ENCODE measurements around the gene NECTIN4.

Gene NECTIN4

GRCh38 chr1:161089938-161090337 is 580 bp upstream of the NECTIN4 start:
- Histone ChIP-seq H3K4me3 (ENCODE audit: low read depth, low read length) (no peak overlapping the region), H3K36me3 (ENCODE audit: control insufficient read depth, insufficient read depth, low read length) (no peaks in the 10 kb centered on the region), H3K4me1 (ENCODE audit: control insufficient read depth, insufficient read depth, low read length) (peaks cover 6% of the 10 kb centered on the region), H3K27me3 (ENCODE audit: control insufficient read depth, insufficient read depth, low read length) (no peaks in the 10 kb centered on the region), H3K9me3 (ENCODE audit: control insufficient read depth, insufficient read depth, low read length) (no peaks in the 10 kb centered on the region), H3K9ac (ENCODE audit: low read depth, low read length) (no peak overlapping the region)

DNA sequence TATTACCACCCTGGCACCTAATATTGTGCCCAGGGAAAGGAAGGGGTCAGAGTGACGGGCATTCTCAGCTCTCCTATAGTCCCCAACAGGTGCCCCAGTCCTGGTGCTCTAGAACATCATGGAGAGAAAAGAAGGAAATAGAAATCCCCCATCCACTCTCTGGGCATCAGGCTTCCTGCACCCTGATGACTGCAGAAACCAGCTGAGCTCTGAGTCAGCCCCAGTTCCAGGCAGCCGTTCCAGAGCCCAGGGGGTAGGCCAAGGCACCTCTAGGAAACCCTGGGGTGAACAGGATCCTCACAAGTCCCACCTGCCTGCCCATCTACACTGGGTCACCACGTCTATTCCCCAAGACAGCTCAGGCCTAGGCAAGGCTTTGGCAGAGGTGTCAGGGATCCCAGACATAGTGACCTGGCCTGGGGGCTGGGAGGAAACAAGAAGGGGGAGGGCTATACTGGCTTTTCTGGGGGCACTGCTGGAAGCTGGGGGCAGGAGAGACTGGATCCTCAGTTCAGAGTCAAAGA is 709 bp downstream of the NECTIN4 start:
- H3K36me3 ChIP-seq (ENCODE audit: control insufficient read depth, insufficient read depth, low read length), result no peaks in the 10 kb centered on the region
- no peaks in the 10 kb centered on the region for H3K27me3 ChIP-seq (ENCODE audit: control insufficient read depth, insufficient read depth, low read length)
- no peak overlapping the region for H3K9ac ChIP-seq (ENCODE audit: low read depth, low read length)
- H3K4me1 ChIP-seq (ENCODE audit: control insufficient read depth, insufficient read depth, low read length), result peaks cover 6% of the 10 kb centered on the region
- H3K4me3 ChIP-seq (ENCODE audit: low read depth, low read length), result no peak overlapping the region
- H3K9me3 ChIP-seq (ENCODE audit: control insufficient read depth, insufficient read depth, low read length), result no peaks in the 10 kb centered on the region

- H3K4me1 ChIP-seq (ENCODE audit: control insufficient read depth, insufficient read depth, low read length), result peaks cover 6% of the 10 kb centered on the region
- no peak overlapping the region for H3K4me3 ChIP-seq (ENCODE audit: low read depth, low read length)
- no peak overlapping the region for H3K9ac ChIP-seq (ENCODE audit: low read depth, low read length)
- no peaks in the 10 kb centered on the region for H3K27me3 ChIP-seq (ENCODE audit: control insufficient read depth, insufficient read depth, low read length)
- no peaks in the 10 kb centered on the region for H3K9me3 ChIP-seq (ENCODE audit: control insufficient read depth, insufficient read depth, low read length)
- H3K36me3 ChIP-seq (ENCODE audit: control insufficient read depth, insufficient read depth, low read length), result no peaks in the 10 kb centered on the region
Measured at GRCh38 chr1:161086457-161086856, 2.9 kb downstream of the NECTIN4 start.

DNA sequence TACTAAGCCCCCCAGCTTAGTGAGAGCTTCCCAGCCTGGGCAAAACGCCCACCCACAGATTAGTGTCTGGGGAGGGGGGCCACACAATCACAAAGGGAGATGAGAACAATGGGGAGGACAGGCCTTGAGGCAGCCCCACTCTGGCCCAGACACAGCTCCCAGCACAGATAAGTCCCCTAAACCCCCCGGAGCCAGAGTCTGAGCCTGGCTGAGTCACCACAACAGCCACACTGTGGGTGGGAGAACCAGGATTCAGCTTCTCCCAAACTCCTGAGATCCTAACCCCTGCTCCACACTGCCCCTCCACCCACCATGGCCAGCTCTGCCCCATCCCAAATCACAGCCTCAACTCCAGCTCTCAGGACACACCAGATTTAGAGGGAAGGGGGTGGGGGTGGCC is 4.2 kb downstream of the NECTIN4 start:
- Histone ChIP-seq H3K9ac (ENCODE audit: low read depth, low read length) (no peak overlapping the region), H3K27me3 (ENCODE audit: control insufficient read depth, insufficient read depth, low read length) (no peaks in the 10 kb centered on the region), H3K9me3 (ENCODE audit: control insufficient read depth, insufficient read depth, low read length) (no peaks in the 10 kb centered on the region), H3K4me1 (ENCODE audit: control insufficient read depth, insufficient read depth, low read length) (peaks cover 12% of the 10 kb centered on the region), H3K4me3 (ENCODE audit: low read depth, low read length) (no peak overlapping the region), H3K36me3 (ENCODE audit: control insufficient read depth, insufficient read depth, low read length) (no peaks in the 10 kb centered on the region)

GRCh38 chr1:161084597-161084988 is 4.8 kb downstream of the NECTIN4 start:
- H3K27me3 ChIP-seq (ENCODE audit: control insufficient read depth, insufficient read depth, low read length), result no peaks in the 10 kb centered on the region
- no peak overlapping the region for H3K4me3 ChIP-seq (ENCODE audit: low read depth, low read length)
- no peak overlapping the region for H3K9ac ChIP-seq (ENCODE audit: low read depth, low read length)
- H3K4me1 ChIP-seq (ENCODE audit: control insufficient read depth, insufficient read depth, low read length), result peaks cover 13% of the 10 kb centered on the region
- H3K9me3 ChIP-seq (ENCODE audit: control insufficient read depth, insufficient read depth, low read length), result no peaks in the 10 kb centered on the region
- no peaks in the 10 kb centered on the region for H3K36me3 ChIP-seq (ENCODE audit: control insufficient read depth, insufficient read depth, low read length)

DNA sequence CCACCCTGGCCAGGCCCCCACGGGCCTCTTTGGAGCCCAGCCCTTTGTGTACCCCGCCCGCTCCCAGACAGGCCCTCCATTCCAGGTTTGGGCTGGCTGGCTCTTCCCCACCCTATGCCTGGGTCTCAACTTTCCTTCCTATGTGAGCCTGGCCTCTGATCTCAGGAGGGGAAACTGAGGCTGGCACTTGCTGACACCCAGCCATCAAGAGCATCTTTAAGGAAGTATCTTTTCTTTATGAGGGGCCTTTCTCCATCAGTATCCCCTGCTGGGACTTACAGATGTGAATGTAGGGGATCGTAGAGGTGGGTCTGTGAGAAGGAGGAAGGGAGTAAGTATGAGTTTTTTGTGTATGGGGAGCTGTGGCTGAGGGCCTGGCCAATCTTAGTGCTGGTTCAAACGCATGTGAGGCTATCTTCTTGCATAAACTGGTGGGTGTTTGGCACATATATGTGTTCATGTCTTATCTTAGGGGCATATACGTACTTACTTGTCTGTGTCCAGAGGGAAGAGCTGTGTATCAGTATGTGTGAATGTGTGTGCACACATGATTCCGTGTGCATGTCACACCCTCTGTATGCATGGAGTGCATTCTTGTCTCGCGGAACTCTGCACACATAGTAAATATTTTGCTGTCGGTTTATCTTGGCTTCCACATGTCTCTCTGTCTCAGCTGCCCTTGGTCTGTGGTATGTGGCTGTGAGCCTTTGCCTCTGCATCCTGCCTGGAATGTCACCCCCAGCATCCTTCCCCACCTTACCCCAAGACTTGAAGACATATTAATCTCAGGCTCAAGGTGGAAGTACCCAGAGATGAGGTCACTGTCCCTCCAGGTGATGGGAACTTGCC is 5.4 kb downstream of the NECTIN4 start:
- Histone ChIP-seq H3K4me3 (ENCODE audit: low read depth, low read length) (no peak overlapping the region), H3K9me3 (ENCODE audit: control insufficient read depth, insufficient read depth, low read length) (no peaks in the 10 kb centered on the region), H3K36me3 (ENCODE audit: control insufficient read depth, insufficient read depth, low read length) (no peaks in the 10 kb centered on the region), H3K27me3 (ENCODE audit: control insufficient read depth, insufficient read depth, low read length) (no peaks in the 10 kb centered on the region), H3K4me1 (ENCODE audit: control insufficient read depth, insufficient read depth, low read length) (peaks cover 13% of the 10 kb centered on the region), H3K9ac (ENCODE audit: low read depth, low read length) (no peak overlapping the region)

GRCh38 chr1:161082996-161083747 is 6.2 kb downstream of the NECTIN4 start:
- H3K9ac ChIP-seq (ENCODE audit: low read depth, low read length), result no peak overlapping the region
- H3K36me3 ChIP-seq (ENCODE audit: control insufficient read depth, insufficient read depth, low read length), result no peaks in the 10 kb centered on the region
- no peak overlapping the region for H3K4me3 ChIP-seq (ENCODE audit: low read depth, low read length)
- H3K4me1 ChIP-seq (ENCODE audit: control insufficient read depth, insufficient read depth, low read length), result peaks cover 13% of the 10 kb centered on the region
- no peaks in the 10 kb centered on the region for H3K9me3 ChIP-seq (ENCODE audit: control insufficient read depth, insufficient read depth, low read length)
- H3K27me3 ChIP-seq (ENCODE audit: control insufficient read depth, insufficient read depth, low read length), result no peaks in the 10 kb centered on the region

DNA sequence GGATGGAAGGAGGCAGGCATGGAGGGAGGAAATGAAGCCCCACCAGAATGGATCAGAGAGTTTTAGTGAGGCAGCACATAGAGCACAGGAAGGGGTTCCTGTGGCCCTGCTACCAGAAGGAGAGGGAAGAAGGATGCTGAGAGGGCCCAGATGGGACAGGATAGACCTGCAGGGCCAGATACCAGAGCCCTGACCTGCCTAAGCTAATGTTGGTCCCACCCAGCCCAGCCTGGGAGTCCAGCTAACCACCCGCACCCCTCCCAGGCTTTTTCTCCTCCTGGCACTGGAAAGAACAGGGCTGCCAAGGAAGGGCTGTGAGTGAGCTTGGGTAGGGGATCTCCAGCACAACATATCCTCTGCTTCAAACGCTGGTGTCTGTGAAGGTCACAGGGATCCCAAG is 6.9 kb downstream of the NECTIN4 start:
- peaks cover 13% of the 10 kb centered on the region for H3K4me1 ChIP-seq (ENCODE audit: control insufficient read depth, insufficient read depth, low read length)
- no peaks in the 10 kb centered on the region for H3K36me3 ChIP-seq (ENCODE audit: control insufficient read depth, insufficient read depth, low read length)
- no peak overlapping the region for H3K4me3 ChIP-seq (ENCODE audit: low read depth, low read length)

GRCh38 chr1:161081519-161081918 is 7.8 kb downstream of the NECTIN4 start:
- H3K9ac ChIP-seq (ENCODE audit: low read depth, low read length), result no peak overlapping the region
- no peaks in the 10 kb centered on the region for H3K27me3 ChIP-seq (ENCODE audit: control insufficient read depth, insufficient read depth, low read length)
- H3K9me3 ChIP-seq (ENCODE audit: control insufficient read depth, insufficient read depth, low read length), result no peaks in the 10 kb centered on the region
- H3K36me3 ChIP-seq (ENCODE audit: control insufficient read depth, insufficient read depth, low read length), result no peaks in the 10 kb centered on the region
- peaks cover 13% of the 10 kb centered on the region for H3K4me1 ChIP-seq (ENCODE audit: control insufficient read depth, insufficient read depth, low read length)
- H3K4me3 ChIP-seq (ENCODE audit: low read depth, low read length), result no peak overlapping the region

More for the DNA sequence above, 6.9 kb downstream of the NECTIN4 start:
- no peak overlapping the region for H3K9ac ChIP-seq (ENCODE audit: low read depth, low read length)
- no peaks in the 10 kb centered on the region for H3K9me3 ChIP-seq (ENCODE audit: control insufficient read depth, insufficient read depth, low read length)
- no peaks in the 10 kb centered on the region for H3K27me3 ChIP-seq (ENCODE audit: control insufficient read depth, insufficient read depth, low read length)

DNA sequence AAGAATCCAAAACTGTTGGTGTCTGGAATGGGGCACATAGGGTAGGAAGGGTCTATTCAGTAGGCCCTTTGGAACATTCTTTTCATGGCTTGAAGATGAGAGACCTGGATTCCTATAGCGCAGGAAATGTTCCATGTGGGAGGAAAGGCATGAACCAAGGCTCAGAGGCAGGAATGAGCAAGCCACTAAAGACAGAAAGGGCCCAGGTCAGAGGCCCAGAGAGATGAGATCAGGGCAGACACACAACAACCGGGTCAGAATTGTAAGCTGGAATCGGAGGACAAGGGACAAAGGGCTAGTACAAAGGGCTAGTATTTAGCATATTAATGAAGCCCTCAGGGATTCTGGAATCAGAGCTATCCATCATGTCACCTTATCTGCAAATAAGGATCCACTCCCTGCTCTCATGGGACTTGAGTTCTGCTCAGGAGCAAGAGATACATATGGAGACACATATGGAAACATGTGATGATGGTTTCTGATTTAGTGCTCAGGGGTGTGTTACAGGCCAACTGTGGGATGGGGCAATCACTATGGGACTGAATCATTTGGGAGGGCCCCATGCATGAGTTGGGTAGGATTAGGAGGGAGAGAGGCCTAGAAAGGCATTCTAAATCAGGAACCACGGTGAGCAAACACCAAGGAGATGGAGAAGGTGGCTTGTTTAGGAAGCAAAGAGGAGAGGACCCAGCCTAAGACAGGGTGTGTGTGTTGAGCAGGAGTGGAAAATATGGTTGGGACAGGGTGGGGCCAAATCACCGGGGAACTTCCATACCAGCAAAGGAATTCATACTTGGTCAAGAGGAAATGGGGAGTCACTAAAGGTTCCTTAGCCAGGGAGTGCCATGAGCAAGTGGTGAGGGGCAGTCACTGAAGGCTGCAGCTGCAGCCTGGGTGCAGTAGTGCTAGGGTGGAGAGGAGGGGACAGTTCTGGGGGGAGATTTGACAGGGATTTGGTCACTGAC is 8.6 kb downstream of the NECTIN4 start:
- no peak overlapping the region for H3K9ac ChIP-seq (ENCODE audit: low read depth, low read length)
- H3K27me3 ChIP-seq (ENCODE audit: control insufficient read depth, insufficient read depth, low read length), result no peaks in the 10 kb centered on the region
- H3K36me3 ChIP-seq (ENCODE audit: control insufficient read depth, insufficient read depth, low read length), result no peaks in the 10 kb centered on the region
- no peak overlapping the region for H3K4me3 ChIP-seq (ENCODE audit: low read depth, low read length)
- no peaks in the 10 kb centered on the region for H3K9me3 ChIP-seq (ENCODE audit: control insufficient read depth, insufficient read depth, low read length)
- H3K4me1 ChIP-seq (ENCODE audit: control insufficient read depth, insufficient read depth, low read length), result peaks cover 7% of the 10 kb centered on the region

DNA sequence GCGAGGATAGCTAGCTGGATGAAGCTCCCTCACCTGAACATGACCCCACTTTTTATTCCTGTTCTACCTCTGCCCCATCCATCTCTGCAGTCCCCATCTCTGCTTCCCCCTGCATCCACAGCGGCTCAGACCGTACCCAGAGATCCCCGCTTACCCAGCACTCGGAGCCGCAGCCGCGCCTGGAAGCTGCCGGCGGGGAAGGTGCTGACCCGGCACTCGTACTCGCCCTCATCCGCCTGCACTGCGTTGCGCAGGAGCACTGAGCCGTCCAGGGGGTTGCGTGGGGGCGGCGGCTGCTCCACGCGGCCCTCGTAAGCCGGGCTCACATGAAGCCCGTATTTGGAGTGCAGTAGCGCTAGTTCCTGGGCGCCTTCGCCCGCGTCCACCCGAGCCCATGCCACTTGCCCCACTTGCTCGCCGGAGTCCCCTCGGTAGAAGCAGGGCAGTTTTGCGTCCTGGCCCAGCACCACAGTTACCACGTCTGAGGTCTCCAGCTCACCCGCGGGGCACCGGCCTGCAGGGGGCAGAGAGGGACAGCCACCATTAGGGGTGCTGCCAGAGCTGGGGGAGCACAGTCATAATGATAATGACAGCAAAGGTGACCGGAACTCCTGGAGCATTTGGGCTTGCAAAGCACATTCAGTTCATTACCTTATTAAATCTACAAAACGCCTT is 9.8 kb downstream of the NECTIN4 start:
- H3K4me3 ChIP-seq (ENCODE audit: low read depth, low read length), result no peak overlapping the region
- H3K36me3 ChIP-seq (ENCODE audit: control insufficient read depth, insufficient read depth, low read length), result no peaks in the 10 kb centered on the region
- H3K9ac ChIP-seq (ENCODE audit: low read depth, low read length), result no peak overlapping the region
- no peaks in the 10 kb centered on the region for H3K9me3 ChIP-seq (ENCODE audit: control insufficient read depth, insufficient read depth, low read length)
- H3K4me1 ChIP-seq (ENCODE audit: control insufficient read depth, insufficient read depth, low read length), result peaks cover 7% of the 10 kb centered on the region
- no peaks in the 10 kb centered on the region for H3K27me3 ChIP-seq (ENCODE audit: control insufficient read depth, insufficient read depth, low read length)

All from iPS-15b (cell line).